ENCODE measurements around the gene TMEM145.

- TF ChIP-seq CTCF (conservative IDR thresholded peaks at IDR 0.05; ENCODE audit: low read length) (no peak), EZH2phosphoT487 (IDR thresholded peaks at IDR 0.05; ENCODE audit: borderline replicate concordance) (no peak)
Observed at GRCh38 chr19:42273407-42274064, 39.6 kb upstream of the TMEM145 start.

All from Loucy (cell line).